K562 (cell line): ENCODE measurements around the gene DNAJB4. TPM values are rescaled to one million over a fixed set of nuclear protein-coding genes. Genes with fewer than 3 reads are reported as not detected.

ENCODE experiments used
- CREB3 ChIP-seq: fragments of 450-650 bp; conservative IDR thresholded peaks from 2 replicates; pipeline ENCODE4 v1.6.1; 2016; ENCODE audit warnings: missing genetic modification characterization, low read depth, mild to moderate bottlenecking, missing compliant biosample characterization, moderate library complexity
- CREM ChIP-seq: IDR thresholded peaks from 2 replicates; pipeline ENCODE4 v1.6.1; 2014; ENCODE audit warnings: antibody characterized with exemption, low read depth
- DACH1 ChIP-seq: fragments of 450-650 bp; IDR thresholded peaks from 2 replicates; pipeline ENCODE4 v1.6.1; 2018; ENCODE audit not compliant: partially characterized antibody
- GABPB2 ChIP-seq: fragments of 250-450 bp; sonication (Bioruptor Pico); conservative IDR thresholded peaks from 2 replicates; pipeline ENCODE4 v1.5.1; 2021; ENCODE audit warnings: mild to moderate bottlenecking
- GTF2F1 ChIP-seq: IDR thresholded peaks from 2 replicates; pipeline ENCODE4 v1.6.1; 2011; ENCODE audit warnings: low read depth, low read length, improper control_type of control experiment
- HDAC2 ChIP-seq: fragments of 450-650 bp; IDR thresholded peaks from 2 replicates; pipeline ENCODE4 v1.6.1; 2016; ENCODE audit warnings: mild to moderate bottlenecking
- HES1 ChIP-seq: fragments of 450-650 bp; IDR thresholded peaks from 2 replicates; pipeline ENCODE4 v1.6.1; 2016; ENCODE audit warnings: low read depth, mild to moderate bottlenecking, moderate library complexity
- HMGXB4 ChIP-seq: sonication (generic); formaldehyde crosslinking; IDR thresholded peaks from 2 replicates; pipeline ENCODE4 v1.8.1; 2023; ENCODE audit warnings: mild to moderate bottlenecking, missing genetic modification reagents
- SMARCA4 ChIP-seq: fragments of 450-650 bp; IDR thresholded peaks from 2 replicates; pipeline ENCODE4 v1.6.1; 2016
- SMARCC2 ChIP-seq: fragments of 450-650 bp; IDR thresholded peaks from 2 replicates; pipeline ENCODE4 v1.6.1; 2017; ENCODE audit warnings: antibody characterized with exemption, moderate library complexity, mild to moderate bottlenecking, low read depth
- ZNF224 ChIP-seq: sonication (generic); formaldehyde crosslinking; IDR thresholded peaks from 2 replicates; pipeline ENCODE4 v1.8.0; 2022; ENCODE audit warnings: mild to moderate bottlenecking, missing genetic modification reagents
- ZNF239 ChIP-seq: fragments of 250-450 bp; sonication (Bioruptor Pico); IDR thresholded peaks from 2 replicates; pipeline ENCODE4 v1.4.0; 2020; ENCODE audit warnings: mild to moderate bottlenecking
- ZNF318 ChIP-seq, 2 experiments: fragments of 450-650 bp; IDR thresholded peaks; 2 replicates each; pipeline ENCODE4 v1.6.1; 2016; ENCODE audit warnings: mild to moderate bottlenecking in 2 of 2, borderline replicate concordance in 1 of 2, low read depth in 1 of 2, moderate library complexity in 1 of 2
- ZNF449 ChIP-seq: fragments of 250-450 bp; sonication (Bioruptor Pico); IDR thresholded peaks from 2 replicates; pipeline ENCODE4 v1.8.0; 2022; ENCODE audit warnings: moderate library complexity, mild to moderate bottlenecking, inconsistent platforms
- polyA plus RNA-seq, 8 experiments: library from polyadenylated mRNA; depleted of rRNA in 4 of 8; stranded (reverse) in 5 of 8; unstranded in 3 of 8; fragments of >200 nt; fragmentation: Nextera tagmentation in 2 of 8; fragmentation: Illumina TruSeq in 1 of 8; extraction: Ambion mirVana in 2 of 8; extraction: Trizol in 1 of 8; gene quantifications; 2 replicates each; pipeline versions ENCODE4 v1.2.1 to v1.2.3, GENCODE V29; 2011 to 2014; ENCODE audit warnings: inconsistent platforms in 1 of 8, missing spikeins in 1 of 8
- total RNA-seq, 7 experiments: library from RNA; depleted of rRNA in 6 of 7; stranded (reverse); fragments of >200 nt in 6 of 7; fragmentation: Illumina TruSeq in 2 of 7; extraction: Trizol in 2 of 7; gene quantifications; 2 replicates each; pipeline versions ENCODE4 v1.2.1 to v1.2.3, GENCODE V29; 2011 to 2021; ENCODE audit warnings: low replicate concordance in 1 of 7

DNAJB4 gene
- total and polyA plus RNA-seq, 9 of the 15 experiments (the other 6 are each of a cell fraction or from before 2014, with no cell fraction given): 8.5 to 27.7 (median 19.8) TPM

- TF ChIP-seq ZNF318 (IDR thresholded peaks at IDR 0.05; ENCODE audit: borderline replicate concordance in 1 of 2, low read depth in 1 of 2): peak in 1 of 2 experiments; percentile 90; a peak in 2 of 4 replicates
- TF ChIP-seq SMARCC2: no peak
- no peak for TF ChIP-seq HDAC2
- no peak for TF ChIP-seq ZNF224 (CRISPR knock-in tag)
- TF ChIP-seq CREM: 0 out of 2 replicates have a peak, but pooled peaks have one; percentile 3
- TF ChIP-seq GABPB2 (CRISPR knock-in tag): peak; percentile 98
- TF ChIP-seq HES1: no peak; the same call in 1 of the 2 replicates
- no peak for TF ChIP-seq HMGXB4 (CRISPR knock-in tag)
- TF ChIP-seq ZNF449 (CRISPR knock-in tag): peak; percentile 88
- TF ChIP-seq GTF2F1: peak; percentile 98
- no peak for TF ChIP-seq CREB3 (tag)
- TF ChIP-seq DACH1: no peak
- peak; percentile 76 for TF ChIP-seq ZNF239 (CRISPR knock-in tag)
- TF ChIP-seq SMARCA4: no peak
Observed at GRCh38 chr1:78003882-78004718, 639 bp upstream of the DNAJB4 start (continued).
